B cell (primary cell): ENCODE measurements around the gene TCF12. TPM values are rescaled to one million over a fixed set of nuclear protein-coding genes. Genes with fewer than 3 reads are reported as not detected.

Experiments used
- ATAC-seq: fragments of 200-7000 bp; cut with Tn5 transposase; one replicate; pipeline ENCODE4 v1.10.0; 2021; ENCODE audit warnings: low read depth, mild to moderate bottlenecking, moderate number of reproducible peaks, moderate library complexity
- CTCF ChIA-PET: fragments of 350-600 bp; sonication (Branson Sonifier 250); formaldehyde crosslinking; loops from one replicate; lab custom pipeline; 2021; ENCODE audit warnings: antibody characterized with exemption, inconsistent platforms; lab: Charles Lee
- POLR2A ChIA-PET: fragments of 350-600 bp; sonication (Branson Sonifier 250); formaldehyde crosslinking; loops from one replicate; lab custom pipeline; 2021; ENCODE audit warnings: antibody characterized with exemption; lab: Charles Lee
- DNase-seq: peaks from one replicate; pipeline ENCODE4 v3.0.0; 2013
- H2AFZ ChIP-seq: 2 replicates; pipeline ENCODE4 v1.6.1; 2012; ENCODE audit warnings: mild to moderate bottlenecking, low read depth, low read length; ENCODE audit not compliant: insufficient read depth, poor library complexity, severe bottlenecking
- H3K27ac ChIP-seq, 2 donors: 1 replicate in 1 of 2; 2 replicates in 1 of 2; pipeline ENCODE4 v1.5.1; 2012 to 2013; ENCODE audit warnings: low read length in 2 of 2, mild to moderate bottlenecking in 2 of 2, moderate library complexity in 1 of 2
- H3K27me3 ChIP-seq, 4 experiments: fragments of 200-600 bp in 1 of 4; sonication (generic) in 1 of 4; replicated peaks in 1 of 4; 1 replicate in 2 of 4; 2 replicates in 2 of 4; pipeline versions ENCODE4 v1.6.1 to v1.7.0; 2013 to 2016; ENCODE audit warnings: low read length in 3 of 4, mild to moderate bottlenecking in 2 of 4, mixed read lengths in 1 of 4, moderate library complexity in 1 of 4; ENCODE audit not compliant: insufficient read depth in 4 of 4, control insufficient read depth in 3 of 4; ENCODE audit errors: control extremely low read depth in 1 of 4
- H3K36me3 ChIP-seq, 2 experiments: replicated peaks in 1 of 2; 1 replicate in 1 of 2; 2 replicates in 1 of 2; pipeline versions ENCODE4 v1.6.1 to v1.7.1; 2013; ENCODE audit warnings: low read length in 1 of 2; ENCODE audit not compliant: insufficient read depth in 2 of 2, control insufficient read depth in 1 of 2; ENCODE audit errors: control extremely low read depth in 1 of 2, extremely low read depth in 1 of 2
- H3K4me1 ChIP-seq, 2 donors: fragments of 200-600 bp in 1 of 2; sonication (generic) in 1 of 2; 1 replicate in 1 of 2; 2 replicates in 1 of 2; pipeline versions ENCODE4 v1.5.1 to v1.6.1; 2013 to 2017; ENCODE audit warnings: low read length in 2 of 2; ENCODE audit not compliant: control insufficient read depth in 2 of 2, insufficient read depth in 2 of 2
- H3K4me2 ChIP-seq: replicated peaks from 2 replicates; pipeline ENCODE3; 2012; ENCODE audit warnings: mild to moderate bottlenecking, low read depth, low read length; ENCODE audit not compliant: poor library complexity, severe bottlenecking
- H3K4me3 ChIP-seq, 5 experiments: fragments of 200-600 bp in 1 of 5; sonication (generic) in 1 of 5; 1 replicate in 3 of 5; 2 replicates in 2 of 5; pipeline versions ENCODE4 v1.5.1 to v1.7.0; 2011 to 2016; ENCODE audit warnings: low read length in 4 of 5, mild to moderate bottlenecking in 4 of 5, low read depth in 2 of 5, control low read depth in 1 of 5, moderate library complexity in 1 of 5; ENCODE audit not compliant: insufficient read depth in 1 of 5; ENCODE audit errors: control extremely low read depth in 1 of 5, extremely low read depth in 1 of 5
- H3K79me2 ChIP-seq: fragments of 200-600 bp; sonication (generic); one replicate; pipeline ENCODE4 v1.6.0; 2016; ENCODE audit warnings: low read length; ENCODE audit not compliant: control insufficient read depth, insufficient read depth
- H3K9ac ChIP-seq: fragments of 200-600 bp; sonication (generic); 2 replicates; pipeline ENCODE4 v1.6.1; 2017; ENCODE audit warnings: mild to moderate bottlenecking, low read length, moderate library complexity
- H3K9me3 ChIP-seq, 3 donors: one replicate each; pipeline versions ENCODE4 v1.6.1 to v1.7.1; 2013; ENCODE audit warnings: low read length in 2 of 3; ENCODE audit not compliant: control insufficient read depth in 2 of 3, insufficient read depth in 1 of 3; ENCODE audit errors: control extremely low read depth in 1 of 3
- H4K20me1 ChIP-seq: 2 replicates; pipeline ENCODE4 v1.6.0; 2012; ENCODE audit warnings: mild to moderate bottlenecking, low read length; ENCODE audit not compliant: insufficient read depth, control insufficient read depth, poor library complexity, severe bottlenecking
- H3K27ac Mint-ChIP-seq: one replicate; pipeline ENCODE4 v1.8.0; 2021; ENCODE audit warnings: mixed read lengths
- H3K27me3 Mint-ChIP-seq: one replicate; pipeline ENCODE4 v1.8.0; 2021; ENCODE audit warnings: mixed read lengths
- H3K4me1 Mint-ChIP-seq: one replicate; pipeline ENCODE4 v1.8.0; 2021; ENCODE audit warnings: mixed read lengths
- H3K4me3 Mint-ChIP-seq: one replicate; pipeline ENCODE4 v1.8.0; 2021; ENCODE audit warnings: mixed read lengths
- H3K9me3 Mint-ChIP-seq: one replicate; pipeline ENCODE4 v1.8.0; 2022; ENCODE audit warnings: mixed read lengths; ENCODE audit not compliant: insufficient read depth
- CTCF ChIP-seq: fragments of 200-600 bp; IDR thresholded peaks from one replicate; pipeline ENCODE4 v1.8.0; 2022; ENCODE audit warnings: antibody characterized with exemption, mild to moderate bottlenecking
- EZH2 ChIP-seq: IDR thresholded peaks from 2 replicates; pipeline ENCODE4 v1.6.1; 2012; ENCODE audit warnings: borderline replicate concordance, low read depth, mild to moderate bottlenecking, moderate library complexity, low read length; ENCODE audit not compliant: insufficient read depth, poor library complexity, severe bottlenecking
- WGBS: methylation state at CpG from one replicate; pipeline ENCODE4 v1.1.5; 2013; ENCODE audit warnings: missing lambda C conversion rate; ENCODE audit not compliant: insufficient coverage; 5-methylcytosine and 5-hydroxymethylcytosine counted together
- intact Hi-C: fragments of 100-400 bp; cut with micrococcal nuclease; formaldehyde crosslinking; loops from one replicate; pipeline ENCODE4 v1.10.0; 2022
- polyA plus RNA-seq: library from polyadenylated mRNA; depleted of rRNA; stranded (reverse); fragments of >200 nt; gene quantifications from 2 replicates; pipeline ENCODE4 v1.2.3, GENCODE V29; 2012
- total RNA-seq, 2 donors: library from RNA; stranded (reverse); fragments of 120-200 nt in 1 of 2; gene quantifications; 1 replicate in 1 of 2; 2 replicates in 1 of 2; pipeline versions ENCODE4 v1.2.3 to v1.2.4, GENCODE V29; 2013 to 2022

The TCF12 gene
- total and polyA plus RNA-seq, 2 donors (not counting 1 experiment from before 2014, with no cell fraction given), result 27.1 to 131 TPM

GRCh38 chr15:56891852-56892440 lies 26.5 kb upstream of the TCF12 start:
- no peaks in the 10 kb centered on the region for H3K27me3 ChIP-seq
- no peaks in the 10 kb centered on the region for H4K20me1 ChIP-seq
- POLR2A ChIA-PET, result no interaction called here
- no peak overlapping the region for H3K27ac ChIP-seq
- intact Hi-C loops, result no loop called here
- H3K9me3 Mint-ChIP-seq, result no peaks in the 10 kb centered on the region
- H3K9me3 ChIP-seq, result no peaks in the 10 kb centered on the region
- peaks cover 11 to 12% of the 10 kb centered on the region in 2 donors for H3K4me1 ChIP-seq
- H3K4me3 ChIP-seq, result no peak overlapping the region
- no peak overlapping the region for H3K4me2 ChIP-seq
- H3K9ac ChIP-seq, result no peak overlapping the region
- ATAC-seq, result no peak
- TF ChIP-seq CTCF, result no peak
- no peak for TF ChIP-seq EZH2
- H3K27ac Mint-ChIP-seq, result no peak overlapping the region
- peaks cover 19% of the 10 kb centered on the region for H3K4me1 Mint-ChIP-seq
- CTCF ChIA-PET, result no interaction called here
- no peak overlapping the region for H2AFZ ChIP-seq
- DNase-seq, result no peak
- H3K27me3 Mint-ChIP-seq, result no peaks in the 10 kb centered on the region
- H3K4me3 Mint-ChIP-seq, result no peak overlapping the region
- no peaks in the 10 kb centered on the region for H3K79me2 ChIP-seq
- no peaks in the 10 kb centered on the region for H3K36me3 ChIP-seq

GRCh38 chr15:56892659-56893363 lies 25.6 kb upstream of the TCF12 start:
- no peaks in the 10 kb centered on the region for H3K27me3 Mint-ChIP-seq
- intact Hi-C loops, result no loop called here
- Histone ChIP-seq H3K27ac (no peak overlapping the region), H3K36me3 (no peaks in the 10 kb centered on the region), H3K9ac (no peak overlapping the region), H3K27me3 (no peaks in the 10 kb centered on the region), H4K20me1 (no peaks in the 10 kb centered on the region), H2AFZ (no peak overlapping the region), H3K9me3 (peaks cover 0 to 1% (median 0%) of the 10 kb centered on the region in 3 donors), H3K4me3 (no peak overlapping the region), H3K79me2 (no peaks in the 10 kb centered on the region), H3K4me1 (peaks cover 7 to 8% of the 10 kb centered on the region in 2 donors), H3K4me2 (no peak overlapping the region)
- DNase-seq (no peak), ATAC-seq (no peak)
- TF ChIP-seq EZH2, result no peak
- no peak for TF ChIP-seq CTCF
- ChIA-PET CTCF (interaction anchor here (0.5 kb wide), 1 partner anchor 141 kb away, joined by 6 read pairs; no protein-coding TSS in a partner anchor), POLR2A (no interaction called here)
- 100% methylated on average over 1 of the region's 2 CpGs for WGBS
- no peak overlapping the region for H3K4me3 Mint-ChIP-seq
- no peaks in the 10 kb centered on the region for H3K9me3 Mint-ChIP-seq
- H3K4me1 Mint-ChIP-seq, result peaks cover 12% of the 10 kb centered on the region
- H3K27ac Mint-ChIP-seq, result no peak overlapping the region
